Stromal cell of bone marrow (primary cell): Measurements from ENCODE around the gene PFKL.

Experiments
- DNase-seq: peaks from one replicate; pipeline ENCODE4 v3.0.0-alpha.2; 2012; ENCODE audit warnings: low read depth

The PFKL gene

GRCh38 chr21:44363278-44363677 lies 63.4 kb downstream of the PFKL start:
- DNase-seq, result no peak

DNA sequence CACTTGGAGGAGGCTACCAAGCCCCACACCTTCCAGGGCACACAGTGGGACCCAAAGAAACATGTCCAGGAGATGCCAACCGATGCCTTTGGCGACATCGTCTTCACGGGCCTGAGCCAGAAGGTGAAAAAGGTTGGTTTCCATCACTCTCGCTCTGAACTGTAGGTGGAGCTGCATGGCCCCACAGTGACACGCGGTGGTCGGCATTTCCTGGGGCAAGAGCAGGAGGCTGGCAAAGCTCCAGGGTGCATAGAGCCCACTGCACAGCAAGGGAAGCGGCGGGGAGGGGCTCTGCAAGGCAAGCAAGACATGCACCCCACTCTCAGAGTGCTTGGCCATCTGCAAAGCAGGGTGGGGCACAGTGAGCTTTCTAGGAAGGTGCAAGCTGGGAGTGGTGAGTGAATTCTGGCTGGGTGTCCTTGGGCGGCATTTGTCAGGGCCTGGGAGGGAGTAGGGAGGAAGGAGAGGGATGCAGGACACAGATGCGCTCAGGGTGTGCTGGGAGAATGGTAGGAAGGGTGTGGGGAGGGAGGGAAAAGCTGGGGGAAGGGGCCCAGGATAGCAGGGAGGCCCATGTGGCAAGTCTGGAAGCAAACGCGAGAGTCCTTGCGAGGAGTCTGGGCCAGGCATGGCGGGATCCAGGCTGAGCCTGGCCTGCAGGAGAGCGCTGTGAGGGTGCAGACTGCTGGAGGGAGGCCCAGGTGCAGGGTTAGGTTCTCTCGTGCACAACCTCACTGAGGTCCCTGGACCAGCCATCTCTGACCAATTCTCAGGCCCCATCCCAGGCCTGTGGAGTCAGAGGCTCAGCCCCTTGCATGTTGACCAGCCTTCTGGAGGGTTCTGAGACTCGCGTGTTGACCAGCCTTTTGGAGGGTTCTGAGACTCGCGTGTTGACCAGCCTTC lies 64.5 kb downstream of the PFKL start:
- DNase-seq, result no peak

GRCh38 chr21:44365251-44365966 lies 65.6 kb downstream of the PFKL start:
- DNase-seq, result no peak

GRCh38 chr21:44365967-44366585 lies 66.2 kb downstream of the PFKL start:
- DNase-seq, result no peak

GRCh38 chr21:44366586-44367211 lies 66.8 kb downstream of the PFKL start:
- DNase-seq, result no peak

DNA sequence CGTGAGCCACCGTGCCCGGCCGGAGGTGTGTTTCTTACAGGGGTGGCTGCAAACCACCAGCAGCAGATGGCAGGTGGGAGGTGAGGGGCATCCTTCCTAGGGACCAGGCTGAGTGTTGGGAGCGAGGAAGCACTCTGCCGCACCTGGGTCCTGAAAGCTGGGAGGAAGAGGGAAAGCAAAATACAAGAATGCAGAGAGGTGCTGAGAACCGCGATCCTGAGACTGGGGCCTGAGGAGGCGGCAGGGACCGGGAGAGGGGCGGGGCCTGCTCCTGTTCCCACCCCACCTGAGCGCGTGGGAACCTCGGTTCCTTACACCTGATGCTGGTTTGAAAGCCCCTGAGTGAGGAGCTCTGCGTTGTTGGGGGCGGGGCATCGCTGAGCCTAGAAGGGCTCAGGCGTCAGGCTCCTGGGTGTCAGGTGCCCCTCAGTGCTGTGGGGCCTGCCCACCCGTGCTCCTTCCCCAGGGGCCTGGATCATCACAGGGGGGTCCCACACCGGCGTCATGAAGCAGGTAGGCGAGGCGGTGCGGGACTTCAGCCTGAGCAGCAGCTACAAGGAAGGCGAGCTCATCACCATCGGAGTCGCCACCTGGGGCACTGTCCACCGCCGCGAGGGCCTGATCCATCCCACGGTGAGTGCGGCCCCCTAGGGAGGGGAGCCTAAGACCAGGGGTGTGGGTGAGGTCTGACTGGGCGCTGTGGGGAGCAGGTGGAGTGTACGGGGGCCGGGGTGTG lies 69.0 kb downstream of the PFKL start:
- no peak for DNase-seq

DNA sequence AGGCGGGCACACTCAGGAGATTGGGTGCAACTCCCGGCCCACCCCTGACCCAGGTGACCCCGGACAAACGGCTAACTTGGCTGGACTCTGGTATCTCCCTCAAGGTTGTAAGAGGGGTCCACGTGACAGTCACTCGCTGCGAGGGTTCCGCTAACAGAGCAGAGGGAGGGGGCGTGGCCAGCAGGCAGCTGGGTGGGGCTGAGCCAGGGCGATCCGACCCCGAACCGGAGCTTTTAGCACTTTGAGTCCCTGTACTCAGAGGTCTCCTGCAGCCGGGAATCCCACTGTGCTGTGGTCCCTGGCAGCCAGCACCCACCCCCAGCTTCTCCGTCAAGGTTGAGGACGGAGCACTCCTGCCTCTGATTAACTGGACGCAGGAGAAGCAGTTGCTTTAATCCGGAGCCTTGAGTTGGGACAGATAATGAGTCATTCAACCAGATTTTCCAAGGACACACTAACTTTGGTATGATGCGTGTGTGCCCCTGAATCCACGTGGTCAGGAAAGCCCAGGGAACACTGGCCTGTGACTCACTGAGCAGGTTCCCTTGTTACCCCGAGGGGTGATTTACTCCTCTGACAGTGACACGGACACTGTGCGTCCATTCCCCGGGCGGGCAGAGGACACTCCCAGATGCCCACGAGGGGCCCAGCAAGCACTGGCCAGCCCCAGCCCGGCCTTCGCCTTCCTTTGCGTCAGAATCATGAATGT lies 70.3 kb downstream of the PFKL start:
- peak; percentile 22 for DNase-seq

DNA sequence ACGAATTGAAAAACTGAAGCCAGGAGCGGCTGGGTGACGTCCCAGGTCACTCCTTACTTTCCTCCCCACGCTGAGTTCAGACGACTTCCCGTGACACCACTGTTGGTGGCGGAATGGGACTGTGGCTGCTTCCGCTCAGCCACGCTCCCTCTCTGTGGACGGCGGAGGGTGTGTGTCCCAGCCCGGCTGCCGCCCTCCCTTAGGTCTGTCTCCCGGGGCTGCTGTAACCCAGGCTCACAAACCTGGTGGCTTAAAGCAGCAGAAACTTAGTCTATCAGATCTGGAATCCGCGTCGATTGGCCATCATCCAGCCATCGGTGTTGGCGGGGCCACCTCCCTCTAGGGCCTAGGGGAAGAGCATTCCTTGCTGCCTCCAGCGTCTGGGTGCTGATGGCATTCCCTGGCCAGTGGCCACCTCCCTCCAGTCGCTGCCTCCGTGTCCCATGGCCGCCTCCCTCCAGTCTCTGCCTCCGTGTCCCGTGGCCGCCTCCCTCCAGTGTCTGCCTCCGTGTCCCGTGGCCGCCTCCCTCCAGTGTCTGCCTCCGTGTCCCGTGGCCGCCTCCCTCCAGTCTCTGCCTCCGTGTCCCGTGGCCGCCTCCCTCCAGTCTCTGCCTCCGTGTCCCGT lies 71.0 kb downstream of the PFKL start:
- no peak for DNase-seq

GRCh38 chr21:44371596-44371995 lies 71.7 kb downstream of the PFKL start:
- DNase-seq, result no peak

- DNase-seq, result no peak
Observed at GRCh38 chr21:44372616-44373015, 72.8 kb downstream of the PFKL start.

DNA sequence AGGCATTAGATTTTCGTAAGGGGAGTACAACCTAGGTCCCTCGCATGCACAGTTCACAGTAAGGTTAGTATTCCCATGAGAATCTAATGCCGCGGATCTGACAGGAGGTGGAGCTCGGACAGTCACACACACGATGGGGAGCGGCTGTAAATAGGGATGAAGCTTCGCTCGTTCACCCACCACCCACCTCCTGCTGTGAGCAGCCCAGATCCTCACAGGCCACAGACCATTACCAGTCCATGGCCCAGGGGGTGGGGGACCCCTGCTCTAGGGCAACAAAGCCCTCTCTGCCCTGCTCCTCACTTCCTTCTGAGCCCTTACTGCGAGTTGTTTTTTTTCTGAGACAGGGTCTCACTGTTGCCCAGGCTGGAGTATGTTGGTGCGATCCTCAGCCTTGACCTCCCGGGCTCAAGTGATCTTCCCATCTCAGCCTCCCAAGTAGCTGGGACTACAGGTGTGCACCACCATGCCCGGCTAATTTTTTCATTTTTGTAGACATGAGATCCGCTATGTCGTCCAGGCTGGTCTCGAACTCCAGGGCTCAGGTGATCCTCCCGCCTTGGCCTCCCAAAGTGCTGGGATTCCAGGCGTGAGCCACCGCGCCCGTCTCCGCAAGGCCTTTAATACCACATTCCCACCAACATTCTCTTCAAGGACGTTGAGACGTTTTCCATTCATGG lies 74.9 kb downstream of the PFKL start:
- no peak for DNase-seq

- DNase-seq, result no peak
Observed at GRCh38 chr21:44375281-44375651, 75.4 kb downstream of the PFKL start.

DNA sequence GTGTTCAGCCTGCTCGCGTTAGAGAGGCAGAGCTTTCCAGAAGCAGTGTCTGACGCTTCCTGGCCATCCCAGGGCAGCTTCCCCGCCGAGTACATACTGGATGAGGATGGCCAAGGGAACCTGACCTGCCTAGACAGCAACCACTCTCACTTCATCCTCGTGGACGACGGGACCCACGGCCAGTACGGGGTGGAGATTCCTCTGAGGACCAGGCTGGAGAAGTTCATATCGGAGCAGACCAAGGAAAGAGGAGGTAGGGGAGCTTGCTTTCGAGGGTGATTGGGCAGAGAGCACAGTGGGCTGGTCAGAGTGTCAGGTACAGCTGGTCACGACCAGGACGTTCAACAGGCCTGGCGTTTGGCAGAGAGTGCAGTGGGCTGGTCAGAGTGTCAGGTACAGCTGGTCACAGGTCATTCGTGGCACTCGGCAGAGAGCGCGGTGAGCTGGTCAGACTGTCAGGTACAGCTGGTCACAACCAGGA lies 75.9 kb downstream of the PFKL start:
- DNase-seq, result no peak

DNA sequence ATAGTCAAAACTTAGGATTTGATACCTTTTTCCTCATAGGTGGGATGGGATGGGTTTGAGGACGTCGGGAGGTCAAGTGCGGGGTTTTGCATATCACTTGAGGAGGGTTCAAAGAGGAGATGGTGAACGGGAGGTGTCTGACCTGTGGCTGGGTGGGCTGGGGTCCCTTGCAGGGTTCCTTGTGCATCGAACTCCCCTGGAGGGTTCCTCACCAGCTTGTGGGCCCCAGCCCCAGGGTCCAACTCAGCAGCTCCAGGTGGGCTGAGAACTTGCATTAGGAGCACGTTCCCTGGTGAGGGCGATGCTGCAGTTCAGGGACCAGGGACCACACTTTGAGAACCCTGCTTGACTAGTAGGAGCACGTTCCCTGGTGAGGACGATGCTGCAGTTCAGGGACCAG lies 76.8 kb downstream of the PFKL start:
- DNase-seq, result no peak
